ENCODE results near the gene OR10A2.
"Not testable (repeated sequence)": the region's sequence is repeated elsewhere in the genome, so short reads cannot be mapped to it uniquely, and the experiment has no call there.

Gene OR10A2

GRCh38 chr11:6864438-6864837 is 1.6 kb downstream of the OR10A2 start:
- Histone ChIP-seq H3K4me3 (ENCODE audit: low read depth in 1 of 2, low read length in 1 of 2) (no peak overlapping the region), H3K4me1 (ENCODE audit: control insufficient read depth in 1 of 2, insufficient read depth in 1 of 2, low read depth in 1 of 2, low read length in 1 of 2) (no peaks in the 10 kb centered on the region), H3K36me3 (no peaks in the 10 kb centered on the region), H3K9me3 (no peaks in the 10 kb centered on the region), H3K27me3 (no peaks in the 10 kb centered on the region), H3K27ac (no peak overlapping the region)
- no peak for TF ChIP-seq CTCF (IDR thresholded peaks at IDR 0.05)

- H3K4me3 ChIP-seq (ENCODE audit: low read depth in 1 of 2, low read length in 1 of 2): no peak overlapping the region
- H3K27ac ChIP-seq: no peak overlapping the region
- no peaks in the 10 kb centered on the region for H3K4me1 ChIP-seq (ENCODE audit: control insufficient read depth in 1 of 2, insufficient read depth in 1 of 2, low read depth in 1 of 2, low read length in 1 of 2)
- no peak for TF ChIP-seq CTCF (IDR thresholded peaks at IDR 0.05)
- H3K36me3 ChIP-seq: no peaks in the 10 kb centered on the region
- no peaks in the 10 kb centered on the region for H3K9me3 ChIP-seq
- no peaks in the 10 kb centered on the region for H3K27me3 ChIP-seq
These were observed 8.4 kb downstream of the OR10A2 start for GRCh38 chr11:6871278-6871677.

- Histone ChIP-seq H3K27me3 (no peaks in the 10 kb centered on the region), H3K4me3 (ENCODE audit: low read depth in 1 of 2, low read length in 1 of 2) (no peak overlapping the region), H3K27ac (no peak overlapping the region), H3K4me1 (ENCODE audit: control insufficient read depth in 1 of 2, insufficient read depth in 1 of 2, low read depth in 1 of 2, low read length in 1 of 2) (no peaks in the 10 kb centered on the region), H3K9me3 (no peaks in the 10 kb centered on the region), H3K36me3 (no peaks in the 10 kb centered on the region)
- TF ChIP-seq CTCF (IDR thresholded peaks at IDR 0.05): no peak
These were observed 12.9 kb downstream of the OR10A2 start for GRCh38 chr11:6875761-6876160.

GRCh38 chr11:6876325-6876724 is 13.5 kb downstream of the OR10A2 start, which contains the start of gene OR10A4:
OR10A4 (plus strand) TSS chr11:6876625; CDS start chr11:6876648, 23 bp downstream.
- Histone ChIP-seq H3K4me1 (ENCODE audit: control insufficient read depth in 1 of 2, insufficient read depth in 1 of 2, low read depth in 1 of 2, low read length in 1 of 2) (no peaks in the 10 kb centered on the region), H3K27ac (no peak within 1 kb of the TSS), H3K9me3 (no peaks in the 10 kb centered on the region), H3K36me3 (no peaks in the 10 kb centered on the region), H3K4me3 (ENCODE audit: low read depth in 1 of 2, low read length in 1 of 2) (no peak within 1 kb of the TSS), H3K27me3 (no peaks in the 10 kb centered on the region)
- TF ChIP-seq CTCF (IDR thresholded peaks at IDR 0.05): no peak

- TF ChIP-seq CTCF (IDR thresholded peaks at IDR 0.05): no peak
- Histone ChIP-seq H3K27me3 (no peaks in the 10 kb centered on the region), H3K36me3 (no peaks in the 10 kb centered on the region), H3K4me1 (ENCODE audit: control insufficient read depth in 1 of 2, insufficient read depth in 1 of 2, low read depth in 1 of 2, low read length in 1 of 2) (no peaks in the 10 kb centered on the region), H3K27ac (no peak overlapping the region), H3K4me3 (ENCODE audit: low read depth in 1 of 2, low read length in 1 of 2) (no peak overlapping the region), H3K9me3 (no peaks in the 10 kb centered on the region)
These were observed 14.1 kb downstream of the OR10A2 start for GRCh38 chr11:6876914-6877313.

GRCh38 chr11:6882751-6883150 is 19.9 kb downstream of the OR10A2 start:
- Histone ChIP-seq H3K4me1 (ENCODE audit: control insufficient read depth in 1 of 2, insufficient read depth in 1 of 2, low read depth in 1 of 2, low read length in 1 of 2) (no peaks in the 10 kb centered on the region), H3K4me3 (ENCODE audit: low read depth in 1 of 2, low read length in 1 of 2) (no peak overlapping the region), H3K27ac (no peak overlapping the region), H3K27me3 (peaks cover 5% of the 10 kb centered on the region), H3K9me3 (no peaks in the 10 kb centered on the region), H3K36me3 (no peaks in the 10 kb centered on the region)
- TF ChIP-seq CTCF (IDR thresholded peaks at IDR 0.05): no peak

- not testable (repeated sequence) for H3K4me1 ChIP-seq (ENCODE audit: control insufficient read depth in 1 of 2, insufficient read depth in 1 of 2, low read depth in 1 of 2, low read length in 1 of 2); H3K4me3 ChIP-seq (ENCODE audit: low read depth in 1 of 2, low read length in 1 of 2); H3K36me3 ChIP-seq; H3K27ac ChIP-seq; H3K9me3 ChIP-seq; H3K27me3 ChIP-seq
These were observed 24.9 kb downstream of the OR10A2 start for GRCh38 chr11:6887711-6888110.
